Stimulated activated naive CD8-positive, alpha-beta T cell treated with anti-CD3 and anti-CD28 coated beads, Interleukin-15, Interleukin-2, amounts not matched to agents 100 ng/mL and 50 ng/mL, for 24 hours (primary cell): ENCODE data around the gene RAB5IF.

Experiments used
- H3K27ac Mint-ChIP-seq: one replicate; pipeline ENCODE4 v1.8.0; 2021; ENCODE audit warnings: mild to moderate bottlenecking, mixed read lengths
- H3K27me3 Mint-ChIP-seq: one replicate; pipeline ENCODE4 v1.8.0; 2021; ENCODE audit warnings: mixed read lengths
- H3K36me3 Mint-ChIP-seq: one replicate; pipeline ENCODE4 v1.8.0; 2021; ENCODE audit warnings: low read depth, mixed read lengths
- H3K4me1 Mint-ChIP-seq: one replicate; pipeline ENCODE4 v1.8.0; 2021; ENCODE audit warnings: low read depth, mixed read lengths
- H3K4me3 Mint-ChIP-seq: one replicate; pipeline ENCODE4 v1.8.0; 2021; ENCODE audit warnings: mild to moderate bottlenecking, mixed read lengths
- H3K9me3 Mint-ChIP-seq: one replicate; pipeline ENCODE4 v1.8.0; 2021; ENCODE audit warnings: mixed read lengths

Gene RAB5IF

DNA sequence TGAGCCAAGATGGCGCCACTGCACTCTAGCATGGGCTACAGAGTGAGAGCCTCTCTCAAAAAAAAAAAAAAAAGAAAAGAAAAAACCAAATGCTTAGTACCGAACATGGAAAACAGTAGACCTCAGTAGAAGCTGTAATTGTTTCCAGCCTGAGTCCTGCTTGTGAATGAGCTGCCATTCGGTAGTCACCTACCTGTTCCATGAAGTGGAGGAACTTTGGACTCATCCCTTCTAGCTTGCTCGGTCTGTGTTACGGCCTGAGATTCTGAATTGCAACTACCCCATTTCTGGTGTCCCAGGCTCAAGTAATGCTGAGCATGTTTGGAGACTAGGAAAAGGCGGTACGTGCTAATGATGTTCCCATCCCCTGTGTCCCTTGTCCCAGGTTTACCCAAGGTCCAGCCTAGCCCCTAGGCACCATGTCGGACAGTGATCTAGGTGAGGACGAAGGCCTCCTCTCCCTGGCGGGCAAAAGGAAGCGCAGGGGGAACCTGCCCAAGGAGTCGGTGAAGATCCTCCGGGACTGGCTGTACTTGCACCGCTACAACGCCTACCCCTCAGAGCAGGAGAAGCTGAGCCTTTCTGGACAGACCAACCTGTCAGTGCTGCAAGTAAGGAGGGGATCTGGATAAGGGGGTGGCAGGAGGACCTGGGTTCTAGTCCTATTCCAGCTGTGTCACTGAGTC, 27.1 kb upstream of the RAB5IF start:
- Mint-ChIP-seq H3K27me3 (no peaks in the 10 kb centered on the region), H3K4me1 (peaks cover 50% of the 10 kb centered on the region), H3K27ac (no peak overlapping the region), H3K4me3 (no peak overlapping the region), H3K9me3 (no peaks in the 10 kb centered on the region), H3K36me3 (peaks cover 54% of the 10 kb centered on the region)

DNA sequence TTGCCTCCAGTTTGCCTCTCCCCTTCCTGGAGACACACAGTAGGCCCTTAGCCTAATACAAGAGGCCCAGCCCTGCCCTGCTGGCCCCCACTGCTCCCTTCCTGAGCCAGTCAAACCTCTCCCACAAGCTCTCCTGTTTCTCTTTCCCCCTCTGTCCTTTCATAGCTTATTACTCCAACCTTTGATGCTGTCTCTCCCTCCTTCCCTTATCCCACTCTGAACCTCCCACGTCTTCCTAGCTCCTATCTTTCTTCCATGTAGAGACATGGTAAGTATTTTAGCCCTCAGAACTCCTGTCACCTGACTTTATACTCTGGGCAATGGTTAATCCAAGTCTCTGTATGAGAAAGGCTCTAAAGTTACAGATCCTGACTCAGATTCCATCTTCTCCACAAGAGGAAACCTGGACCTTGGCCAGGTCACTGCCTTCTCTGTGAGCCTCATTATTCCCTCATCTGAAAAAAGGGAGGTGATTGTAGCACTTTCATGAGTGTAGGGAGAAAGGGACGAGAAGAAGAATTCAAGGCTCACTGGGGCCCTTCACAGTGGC, 25.5 kb upstream of the RAB5IF start:
- Mint-ChIP-seq H3K36me3 (peaks cover 54% of the 10 kb centered on the region), H3K4me3 (no peak overlapping the region), H3K27ac (peak overlapping the region; percentile 47), H3K27me3 (no peaks in the 10 kb centered on the region), H3K4me1 (peaks cover 49% of the 10 kb centered on the region), H3K9me3 (no peaks in the 10 kb centered on the region)

DNA sequence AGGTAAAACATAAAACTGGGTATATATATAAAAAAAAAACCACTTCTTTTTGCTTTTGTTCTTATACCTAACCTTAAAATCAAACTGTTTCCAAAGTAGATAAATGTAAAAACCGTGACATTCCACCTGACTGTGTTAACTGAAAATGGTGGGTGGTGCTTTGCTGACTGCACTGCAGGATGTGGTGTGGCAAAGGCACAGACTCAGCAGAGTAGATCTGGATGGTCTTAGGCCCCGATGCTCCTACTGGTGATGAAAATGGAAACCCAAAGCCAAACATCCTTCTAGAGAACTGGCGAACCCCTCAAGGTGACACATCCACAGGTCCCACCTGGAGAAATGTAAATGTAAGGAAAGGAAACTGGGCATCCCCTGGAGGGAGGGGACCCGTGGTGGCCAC, 23.3 kb upstream of the RAB5IF start:
- Mint-ChIP-seq H3K4me1 (peaks cover 41% of the 10 kb centered on the region), H3K9me3 (no peaks in the 10 kb centered on the region), H3K27me3 (no peaks in the 10 kb centered on the region), H3K4me3 (no peak overlapping the region), H3K36me3 (peaks cover 59% of the 10 kb centered on the region), H3K27ac (peak overlapping the region; percentile 41)

DNA sequence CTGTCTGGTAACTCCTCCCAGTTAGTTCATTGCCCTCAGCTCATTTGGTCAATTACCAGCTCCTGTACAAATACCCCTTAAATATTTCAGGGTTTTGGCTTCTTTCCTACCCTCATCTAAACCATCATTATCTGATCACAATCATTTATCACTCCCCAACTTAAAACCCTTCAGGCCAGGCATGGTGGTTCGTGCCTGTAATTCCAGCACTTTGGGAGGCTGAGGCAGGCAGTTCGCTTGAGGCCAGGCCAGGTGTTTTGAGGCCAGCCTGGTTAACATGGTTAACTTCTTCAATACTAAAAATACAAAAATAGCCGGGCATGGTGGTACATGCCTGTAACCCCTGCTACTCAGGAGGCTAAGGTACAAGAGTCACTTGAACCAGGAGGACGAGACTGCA, 22.8 kb upstream of the RAB5IF start:
- no peak overlapping the region for H3K4me3 Mint-ChIP-seq

DNA sequence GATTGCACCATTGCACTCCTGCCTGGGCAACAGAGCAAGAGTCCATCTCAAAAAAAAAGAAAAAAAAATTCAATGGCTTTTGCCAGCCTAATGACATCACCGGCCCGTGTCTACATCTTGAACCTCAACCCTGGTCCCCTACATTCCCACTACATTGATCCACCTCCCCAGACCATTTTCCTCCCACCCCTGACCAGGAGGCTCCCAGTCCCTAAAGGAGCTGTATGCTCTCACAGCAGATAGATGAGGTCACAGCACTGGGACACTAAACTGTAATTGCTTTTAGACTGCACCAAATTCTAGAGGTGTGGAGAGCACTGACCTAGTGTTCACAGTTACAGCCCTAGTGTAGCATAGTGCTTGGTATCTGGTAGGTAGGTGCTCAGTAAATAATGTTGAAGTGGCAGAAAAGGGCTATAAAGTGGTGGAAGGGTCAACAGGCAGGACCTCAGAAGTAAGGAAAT, 21.5 kb upstream of the RAB5IF start:
- Mint-ChIP-seq H3K27me3 (no peaks in the 10 kb centered on the region), H3K4me3 (no peak overlapping the region), H3K27ac (peak overlapping the region; percentile 41), H3K4me1 (peaks cover 44% of the 10 kb centered on the region), H3K36me3 (peaks cover 57% of the 10 kb centered on the region), H3K9me3 (no peaks in the 10 kb centered on the region)

More for the DNA sequence above, 22.8 kb upstream of the RAB5IF start:
- Mint-ChIP-seq H3K9me3 (no peaks in the 10 kb centered on the region), H3K36me3 (peaks cover 63% of the 10 kb centered on the region), H3K27ac (peak overlapping the region; percentile 58), H3K27me3 (no peaks in the 10 kb centered on the region), H3K4me1 (peaks cover 43% of the 10 kb centered on the region)

DNA sequence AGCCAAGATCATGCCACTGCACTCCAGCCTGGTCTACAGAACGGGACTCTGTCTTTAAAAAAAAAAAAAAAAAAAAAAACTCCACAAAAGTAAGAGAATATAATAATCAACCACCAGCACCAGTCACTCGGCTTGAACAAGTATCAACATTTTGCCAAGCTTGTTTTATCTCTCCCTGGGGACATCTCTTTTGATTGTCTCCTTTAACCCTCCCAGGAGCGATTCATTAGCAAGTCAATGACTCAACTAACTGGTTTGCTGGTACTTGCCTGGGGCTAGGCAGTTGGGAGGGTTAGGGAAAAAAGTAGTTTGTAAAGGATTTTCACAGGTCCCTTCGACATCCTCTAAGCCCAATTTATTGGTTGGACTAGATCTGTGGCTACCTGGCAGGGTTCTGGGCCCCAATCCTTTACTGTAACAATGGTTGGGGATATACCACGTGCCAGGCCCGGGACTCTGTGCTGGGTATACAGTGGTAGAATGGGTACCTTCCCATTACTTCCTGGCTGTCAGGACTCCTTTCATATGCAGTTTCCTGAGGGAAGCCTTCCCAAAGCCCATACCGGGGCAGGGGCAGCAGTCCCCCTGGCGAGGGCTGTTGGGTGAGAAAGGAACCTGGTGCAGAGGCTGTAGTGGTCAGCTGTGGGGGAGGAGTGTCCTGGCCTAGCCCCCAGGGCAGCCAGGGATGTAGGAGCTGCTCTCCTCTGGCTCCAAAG, 20.0 kb upstream of the RAB5IF start:
- H3K36me3 Mint-ChIP-seq, result peaks cover 54% of the 10 kb centered on the region
- no peak overlapping the region for H3K27ac Mint-ChIP-seq
- H3K27me3 Mint-ChIP-seq, result no peaks in the 10 kb centered on the region
- peaks cover 38% of the 10 kb centered on the region for H3K4me1 Mint-ChIP-seq
- H3K4me3 Mint-ChIP-seq, result no peak overlapping the region
- no peaks in the 10 kb centered on the region for H3K9me3 Mint-ChIP-seq

DNA sequence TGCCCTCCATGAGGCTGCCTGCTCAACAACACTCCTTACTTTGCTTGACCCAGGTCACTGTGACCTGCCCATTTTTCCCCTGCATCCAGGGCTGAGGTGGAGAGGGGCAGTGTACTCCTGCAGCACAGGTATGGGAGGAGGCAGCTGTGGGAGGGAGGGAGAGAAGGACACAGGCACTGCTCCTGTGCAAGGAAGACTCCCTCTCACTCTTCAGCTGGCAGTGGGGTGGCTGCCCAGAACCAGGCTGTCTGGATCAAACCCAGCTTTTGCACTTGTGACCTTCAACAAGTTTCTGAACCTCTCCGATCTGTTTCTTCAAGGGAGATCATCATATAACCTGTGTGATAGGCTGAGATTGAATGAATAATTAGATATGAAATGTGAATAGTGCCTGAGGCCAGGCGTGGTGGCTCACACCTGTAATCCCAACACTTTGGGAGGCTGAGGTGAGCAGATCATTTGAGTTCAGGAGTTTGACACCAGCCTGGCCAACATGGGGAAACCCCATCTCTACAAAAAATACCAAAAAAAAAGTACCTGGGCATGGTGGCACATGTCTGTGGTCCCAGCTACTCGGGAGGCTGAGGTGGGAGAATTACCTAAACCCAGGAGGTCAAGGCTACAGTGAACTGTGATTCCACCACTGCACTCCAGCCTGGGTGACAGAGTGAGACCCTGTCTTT, 18.1 kb upstream of the RAB5IF start:
- Mint-ChIP-seq H3K9me3 (no peaks in the 10 kb centered on the region), H3K4me3 (no peak overlapping the region), H3K36me3 (peaks cover 56% of the 10 kb centered on the region), H3K27me3 (no peaks in the 10 kb centered on the region), H3K27ac (peak overlapping the region; percentile 36), H3K4me1 (peaks cover 42% of the 10 kb centered on the region)

DNA sequence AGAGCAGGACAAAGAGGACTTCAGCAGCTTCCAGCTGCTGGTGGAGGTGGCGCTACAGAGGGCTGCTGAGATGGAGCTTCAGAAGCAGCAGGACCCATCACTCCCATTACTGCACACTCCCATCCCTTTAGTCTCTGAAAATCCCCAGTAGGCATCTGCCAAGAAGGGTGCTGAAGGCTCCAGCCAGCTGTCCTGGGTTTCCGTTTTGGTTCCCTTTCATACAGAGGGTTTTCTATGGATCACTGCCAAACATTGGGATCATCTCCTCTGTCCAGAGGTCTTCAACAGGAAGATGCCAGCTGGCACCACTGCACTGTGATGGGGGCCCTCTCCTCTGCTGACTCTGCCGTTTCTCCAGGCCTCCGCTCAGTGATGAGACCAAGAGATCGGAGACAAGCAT, 14.3 kb upstream of the RAB5IF start:
- Mint-ChIP-seq H3K4me1 (peaks cover 68% of the 10 kb centered on the region), H3K27me3 (no peaks in the 10 kb centered on the region), H3K27ac (peak overlapping the region; percentile 69), H3K36me3 (peaks cover 67% of the 10 kb centered on the region), H3K4me3 (no peak overlapping the region), H3K9me3 (no peaks in the 10 kb centered on the region)

DNA sequence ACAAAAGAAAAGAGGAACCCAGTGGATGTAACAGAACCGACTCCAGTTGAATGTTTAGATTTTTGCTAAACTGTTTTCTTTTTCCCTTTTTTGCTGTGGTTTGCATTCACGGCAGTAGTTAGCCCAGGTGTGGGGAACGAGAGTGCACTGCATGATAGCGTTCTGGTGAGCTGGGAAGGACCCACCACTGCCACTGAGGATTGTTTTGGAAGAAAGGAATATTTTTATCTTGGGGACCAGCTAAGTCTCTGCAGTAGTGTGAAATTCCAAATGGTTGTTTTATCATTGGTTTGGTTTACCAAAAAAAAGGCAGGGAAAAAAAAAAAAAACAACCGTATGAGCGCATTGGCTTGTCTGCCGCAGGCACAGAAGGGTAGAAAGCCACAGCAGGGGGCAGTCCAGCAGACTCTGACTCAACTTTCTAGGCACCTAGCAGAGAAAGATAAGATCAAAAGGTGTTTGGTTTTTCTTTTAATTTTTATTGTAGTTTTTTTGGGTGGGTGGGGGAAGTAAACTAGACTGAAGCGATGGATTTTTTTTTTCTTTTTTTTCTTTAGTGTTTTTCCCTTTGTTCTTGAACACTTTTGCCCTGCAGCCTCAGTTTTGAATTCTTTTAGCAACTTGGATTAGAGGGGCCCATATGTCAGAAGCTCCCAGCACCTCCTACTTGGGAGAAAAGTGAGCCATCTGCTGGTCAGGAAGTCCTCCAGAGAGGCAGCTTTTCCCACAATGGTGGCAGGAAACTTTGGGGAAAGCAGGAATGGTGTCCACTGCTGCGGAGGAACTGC, 13.5 kb upstream of the RAB5IF start:
- H3K9me3 Mint-ChIP-seq, result no peaks in the 10 kb centered on the region
- peak overlapping the region; percentile 20 for H3K4me3 Mint-ChIP-seq
- H3K27me3 Mint-ChIP-seq, result no peaks in the 10 kb centered on the region
- H3K36me3 Mint-ChIP-seq, result peaks cover 61% of the 10 kb centered on the region
- peaks cover 64% of the 10 kb centered on the region for H3K4me1 Mint-ChIP-seq
- H3K27ac Mint-ChIP-seq, result peak overlapping the region; percentile 69

DNA sequence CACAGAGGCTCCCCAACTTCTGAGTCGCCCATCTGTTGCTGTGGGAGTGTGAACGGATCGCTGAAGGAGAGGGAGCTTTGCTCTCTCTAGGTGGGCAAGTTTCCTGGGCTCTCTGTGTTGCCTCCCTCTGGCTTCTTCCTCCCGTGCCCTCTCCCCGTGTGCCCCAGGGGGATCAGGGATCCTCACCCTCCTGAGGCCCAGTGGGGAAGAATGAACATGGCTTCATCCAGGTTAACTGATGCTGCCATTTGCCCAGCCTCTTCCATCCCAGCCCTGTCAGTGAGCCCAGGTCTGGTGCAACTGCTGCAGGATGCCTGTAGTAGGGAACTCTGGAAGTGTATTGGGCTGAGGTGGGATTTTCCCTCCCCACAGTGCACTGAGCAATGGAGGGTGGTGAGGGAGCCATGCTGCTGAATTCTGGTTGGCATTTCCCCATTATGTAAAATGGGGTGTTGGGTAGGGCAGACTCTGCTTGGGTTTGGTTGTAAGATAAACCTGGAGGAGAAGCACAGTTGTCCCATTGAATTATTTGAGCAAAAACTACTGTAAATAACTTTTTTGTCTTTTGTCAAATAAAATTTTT, 12.1 kb upstream of the RAB5IF start:
- H3K4me1 Mint-ChIP-seq, result peaks cover 59% of the 10 kb centered on the region
- H3K27me3 Mint-ChIP-seq, result no peaks in the 10 kb centered on the region
- H3K27ac Mint-ChIP-seq, result peak overlapping the region; percentile 74
- no peak overlapping the region for H3K4me3 Mint-ChIP-seq
- H3K36me3 Mint-ChIP-seq, result peaks cover 64% of the 10 kb centered on the region
- H3K9me3 Mint-ChIP-seq, result no peaks in the 10 kb centered on the region

DNA sequence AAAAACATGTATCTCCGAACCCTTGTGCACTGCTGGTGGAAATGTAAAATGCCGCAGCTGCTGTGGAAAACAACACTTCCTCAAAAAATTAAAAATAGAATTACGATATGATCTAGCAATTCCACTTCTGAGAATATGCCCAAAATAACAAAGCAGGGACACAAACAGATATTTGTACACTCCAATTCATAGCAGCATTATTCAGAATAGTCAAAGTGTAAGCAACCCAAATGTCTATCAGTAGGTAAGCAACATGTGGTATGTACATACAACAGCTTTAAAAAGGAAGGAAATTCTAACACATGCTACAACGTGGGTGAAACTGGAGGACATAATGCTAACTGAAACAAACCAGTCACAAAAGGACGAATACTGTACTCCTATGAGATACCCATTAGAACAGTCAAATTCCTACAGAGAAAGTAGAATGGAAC, 5.7 kb upstream of the RAB5IF start:
- peaks cover 23% of the 10 kb centered on the region for H3K36me3 Mint-ChIP-seq
- H3K4me3 Mint-ChIP-seq, result no peak overlapping the region
- H3K27ac Mint-ChIP-seq, result peak overlapping the region; percentile 6
- no peaks in the 10 kb centered on the region for H3K9me3 Mint-ChIP-seq
- H3K4me1 Mint-ChIP-seq, result peaks cover 36% of the 10 kb centered on the region
- no peaks in the 10 kb centered on the region for H3K27me3 Mint-ChIP-seq

DNA sequence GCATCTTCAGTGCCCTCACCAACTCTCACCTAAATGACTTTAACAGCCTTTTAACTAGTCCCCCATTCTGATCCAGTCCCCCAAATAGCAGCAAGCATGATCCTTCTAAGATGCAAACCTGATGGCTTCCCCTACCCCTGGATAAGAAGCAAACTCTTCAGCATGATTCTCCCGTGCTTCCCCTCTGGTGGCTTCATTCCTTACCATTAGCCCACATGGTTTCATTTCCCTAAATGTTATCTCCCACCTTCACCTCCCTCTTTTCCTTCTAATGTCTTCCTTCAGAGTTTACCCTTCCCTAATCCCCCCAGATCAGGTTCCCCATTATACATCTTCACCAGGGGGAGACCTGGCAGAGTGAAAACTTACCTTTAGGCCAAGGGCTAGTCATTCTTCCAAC, 4.0 kb upstream of the RAB5IF start:
- H3K4me1 Mint-ChIP-seq, result peaks cover 30% of the 10 kb centered on the region
- H3K9me3 Mint-ChIP-seq, result no peaks in the 10 kb centered on the region
- no peak overlapping the region for H3K4me3 Mint-ChIP-seq
- no peak overlapping the region for H3K27ac Mint-ChIP-seq
- peaks cover 13% of the 10 kb centered on the region for H3K36me3 Mint-ChIP-seq
- H3K27me3 Mint-ChIP-seq, result no peaks in the 10 kb centered on the region

DNA sequence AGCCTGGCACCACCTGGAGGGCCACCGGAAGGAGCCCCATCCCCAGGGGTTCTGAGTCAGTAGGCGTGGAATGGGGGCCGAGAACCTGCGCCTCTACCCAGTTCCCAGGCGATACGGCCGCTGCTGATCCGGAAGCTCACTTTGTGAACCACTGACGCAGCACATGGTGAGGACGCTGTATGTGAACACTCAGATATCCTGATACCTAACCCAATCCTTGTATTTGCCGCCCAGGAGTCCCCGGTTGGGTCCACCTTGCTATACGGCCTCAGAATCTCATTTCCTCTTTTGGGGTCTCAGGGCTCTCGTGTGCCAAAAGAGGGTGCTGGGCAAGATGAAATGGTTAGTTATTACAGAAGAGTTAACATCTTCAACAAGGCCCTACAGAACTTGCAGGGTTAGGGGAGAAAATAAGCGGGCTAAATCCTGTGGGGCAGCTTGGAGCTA, 604 bp upstream of the RAB5IF start:
- Mint-ChIP-seq H3K4me1 (peaks cover 40% of the 10 kb centered on the region), H3K27me3 (no peaks in the 10 kb centered on the region), H3K27ac (peak overlapping the region; percentile 89), H3K4me3 (peak overlapping the region; percentile 98), H3K36me3 (peaks cover 21% of the 10 kb centered on the region), H3K9me3 (no peaks in the 10 kb centered on the region)
